A549 (cell line): ENCODE results near the gene CEP162. TPM values are rescaled to one million over a fixed set of nuclear protein-coding genes. Genes with fewer than 3 reads are reported as not detected.

ENCODE experiments used
- ATAC-seq, 2 experiments: fragments of 200-7000 bp in 1 of 2; fragments of >200 bp in 1 of 2; cut with Nextera tagmentation in 1 of 2; cut with Tn5 transposase in 1 of 2; 3 replicates each; pipeline versions ENCODE4 v1.8.0 to v1.9.1; 2018 to 2020; ENCODE audit warnings: mild to moderate bottlenecking in 1 of 2, moderate library complexity in 1 of 2
- CTCF ChIA-PET: fragments of 300-600 bp; sonication (Branson Sonifier 250); formaldehyde crosslinking; extraction: SDS; loops from one replicate; lab custom pipeline; 2021; ENCODE audit warnings: antibody characterized with exemption, inconsistent platforms; lab: Yijun Ruan, JAX
- POLR2A ChIA-PET: fragments of 350-600 bp; formaldehyde crosslinking; extraction: SDS; loops from one replicate; lab custom pipeline; 2021; ENCODE audit warnings: antibody characterized with exemption, inconsistent platforms; lab: Yijun Ruan, JAX
- DNase-seq, 2 experiments: peaks; one replicate each; pipeline versions ENCODE4 v3.0.0 to v3.0.0-alpha.2; 2011 to 2016; ENCODE audit warnings: low read depth in 1 of 2, low spot score in 1 of 2
- FAIRE-seq: peaks from 2 replicates; lab custom pipeline; 2011; peaks lifted over from hg19 to GRCh38; lab: Jason Lieb, UNC
- H3K27ac ChIP-seq, 2 experiments: fragments of >200 bp; sonication (Bioruptor Twin); formaldehyde crosslinking; 3 replicates each; pipeline ENCODE4 v1.5.1; 2016 to 2017
- H3K4me1 ChIP-seq: fragments of >200 bp; sonication (Bioruptor Twin); formaldehyde crosslinking; 3 replicates; pipeline ENCODE4 v1.6.1; 2016
- H3K4me2 ChIP-seq: fragments of >200 bp; sonication (Bioruptor Twin); formaldehyde crosslinking; 3 replicates; pipeline ENCODE4 v1.6.1; 2016
- H3K4me3 ChIP-seq: fragments of >200 bp; sonication (Bioruptor Twin); formaldehyde crosslinking; 3 replicates; pipeline ENCODE4 v1.5.1; 2016
- H3K9me3 ChIP-seq: fragments of >200 bp; sonication (Bioruptor Twin); formaldehyde crosslinking; 3 replicates; pipeline ENCODE4 v1.6.1; 2016
- BHLHE40 ChIP-seq: IDR thresholded peaks from 2 replicates; pipeline ENCODE4 v1.6.1; 2012; ENCODE audit warnings: low read depth, low read length, inconsistent platforms
- CBX8 ChIP-seq: fragments of 200-600 bp; sonication (generic); IDR thresholded peaks from 2 replicates; pipeline ENCODE4 v1.6.1; 2016
- CEBPB ChIP-seq, 2 experiments: fragments of >200 bp in 1 of 2; sonication (Bioruptor Twin) in 1 of 2; formaldehyde crosslinking in 1 of 2; IDR thresholded peaks; 2 replicates each; pipeline ENCODE4 v1.6.1; 2012 to 2016
- EHF ChIP-seq: fragments of 250-450 bp; sonication (Bioruptor Pico); IDR thresholded peaks from 2 replicates; pipeline ENCODE4 v1.5.0; 2020; ENCODE audit warnings: mild to moderate bottlenecking
- ESRRA ChIP-seq: fragments of 150-350 bp; IDR thresholded peaks from 2 replicates; pipeline ENCODE4 v1.6.1; 2014; ENCODE audit warnings: mild to moderate bottlenecking, low read length, borderline replicate concordance
- FOSL2 ChIP-seq, 2 experiments: fragments of 450-650 bp in 1 of 2; fragments of >200 bp in 1 of 2; sonication (Bioruptor Twin) in 1 of 2; formaldehyde crosslinking; IDR thresholded peaks; 2 replicates each; pipeline versions ENCODE4 v1.5.0 to v1.6.1; 2016 to 2020; ENCODE audit warnings: mild to moderate bottlenecking in 1 of 2, moderate library complexity in 1 of 2
- HDAC2 ChIP-seq: fragments of 200-600 bp; sonication (generic); IDR thresholded peaks from 2 replicates; pipeline ENCODE4 v1.6.1; 2016
- HEYL ChIP-seq: fragments of 250-450 bp; sonication (Bioruptor Pico); IDR thresholded peaks from 2 replicates; pipeline ENCODE4 v1.8.0; 2021; ENCODE audit warnings: mild to moderate bottlenecking, moderate library complexity
- HOXB5 ChIP-seq: fragments of 250-450 bp; sonication (Bioruptor Pico); IDR thresholded peaks from 2 replicates; pipeline ENCODE4 v1.5.0; 2020; ENCODE audit warnings: mild to moderate bottlenecking, moderate library complexity
- JUN ChIP-seq, 2 experiments: fragments of >200 bp; sonication (Bioruptor Twin); formaldehyde crosslinking; IDR thresholded peaks; 2 replicates in 1 of 2; 3 replicates in 1 of 2; pipeline ENCODE4 v1.6.1; 2016 to 2017
- KDM5A ChIP-seq: fragments of 200-600 bp; sonication (generic); IDR thresholded peaks from 2 replicates; pipeline ENCODE4 v1.6.1; 2016; ENCODE audit warnings: antibody characterized with exemption, mild to moderate bottlenecking
- MAFK ChIP-seq: fragments of 450-650 bp; IDR thresholded peaks from 2 replicates; pipeline ENCODE4 v1.6.1; 2014; ENCODE audit not compliant: partially characterized antibody
- MYC ChIP-seq: IDR thresholded peaks from 2 replicates; pipeline ENCODE4 v1.6.1; 2012; ENCODE audit warnings: mild to moderate bottlenecking, inconsistent platforms, low read length, improper control_type of control experiment, borderline replicate concordance
- NPAS2 ChIP-seq: fragments of 250-450 bp; sonication (Bioruptor Pico); IDR thresholded peaks from 2 replicates; pipeline ENCODE4 v1.8.0; 2022; ENCODE audit warnings: mild to moderate bottlenecking, moderate library complexity, borderline replicate concordance
- PHF8 ChIP-seq: fragments of 200-600 bp; sonication (generic); IDR thresholded peaks from 2 replicates; pipeline ENCODE4 v1.6.1; 2016; ENCODE audit warnings: low read depth, mild to moderate bottlenecking, antibody characterized with exemption, moderate library complexity, borderline replicate concordance
- POLR2AphosphoS2 ChIP-seq: conservative IDR thresholded peaks from 2 replicates; pipeline ENCODE4 v1.6.1; 2012; ENCODE audit warnings: low read length, improper control_type of control experiment, inconsistent platforms
- RAD21 ChIP-seq, 2 experiments: fragments of >200 bp in 1 of 2; sonication (Bioruptor Twin) in 1 of 2; formaldehyde crosslinking in 1 of 2; IDR thresholded peaks in 1 of 2; conservative IDR thresholded peaks in 1 of 2; 2 replicates in 1 of 2; 3 replicates in 1 of 2; pipeline ENCODE4 v1.6.1; 2012 to 2018; ENCODE audit warnings: inconsistent platforms in 1 of 2
- RFX5 ChIP-seq: fragments of 450-650 bp; IDR thresholded peaks from 2 replicates; pipeline ENCODE4 v1.7.1; 2014; ENCODE audit warnings: antibody characterized with exemption, mild to moderate bottlenecking, moderate library complexity
- TP53 ChIP-seq: fragments of 250-450 bp; sonication (Bioruptor Pico); IDR thresholded peaks from 2 replicates; pipeline ENCODE4 v1.5.0; 2021; ENCODE audit warnings: mild to moderate bottlenecking, moderate library complexity
- ZFP36 ChIP-seq: fragments of 450-650 bp; IDR thresholded peaks from 2 replicates; pipeline ENCODE4 v1.6.1; 2014; ENCODE audit warnings: borderline replicate concordance; ENCODE audit not compliant: partially characterized antibody
- ZSCAN20 ChIP-seq: fragments of 250-450 bp; sonication (Bioruptor Pico); IDR thresholded peaks from 2 replicates; pipeline ENCODE4 v1.8.0; 2022; ENCODE audit warnings: mild to moderate bottlenecking, moderate library complexity
- WGBS: methylation state at CpG from one replicate; pipeline ENCODE4 v1.1.6; 2017; ENCODE audit errors: missing lambda C conversion rate; 5-methylcytosine and 5-hydroxymethylcytosine counted together
- polyA plus RNA-seq, 4 experiments: library from polyadenylated mRNA; depleted of rRNA in 3 of 4; stranded (reverse); fragments of >200 nt; fragmentation: RNase III in 1 of 4; extraction: RNeasy Plus Mini Kit Qiagen cat#74134 plus additional on column Dnase treatment in 1 of 4; gene quantifications; 2 replicates in 3 of 4; 3 replicates in 1 of 4; pipeline ENCODE4 v1.2.3, GENCODE V29; 2011 to 2017
- TF ChIP-seq, protein P1 (sequence below): IDR thresholded peaks from 2 replicates; pipeline ENCODE4 v1.6.1; 2012
- TF ChIP-seq, protein P2 (sequence below): fragments of 250-450 bp; sonication (Bioruptor Pico); IDR thresholded peaks from 2 replicates; pipeline ENCODE4 v1.5.0; 2021; ENCODE audit warnings: mild to moderate bottlenecking, moderate library complexity, borderline replicate concordance
- TF ChIP-seq, protein P3 (sequence below): IDR thresholded peaks from 2 replicates; pipeline ENCODE4 v1.6.1; 2012
- TF ChIP-seq, protein P4 (sequence below): fragments of >200 bp; sonication (Bioruptor Twin); formaldehyde crosslinking; IDR thresholded peaks from 3 replicates; pipeline ENCODE4 v1.6.1; 2016
- TF ChIP-seq, protein P5 (sequence below): fragments of >200 bp; sonication (Bioruptor Twin); formaldehyde crosslinking; IDR thresholded peaks from 3 replicates; pipeline ENCODE4 v1.5.1; 2016

CEP162 gene
- polyA plus RNA-seq, 2 of the 4 experiments (the other 2 are of a cell fraction), result 2.1 to 2.3 TPM

DNA sequence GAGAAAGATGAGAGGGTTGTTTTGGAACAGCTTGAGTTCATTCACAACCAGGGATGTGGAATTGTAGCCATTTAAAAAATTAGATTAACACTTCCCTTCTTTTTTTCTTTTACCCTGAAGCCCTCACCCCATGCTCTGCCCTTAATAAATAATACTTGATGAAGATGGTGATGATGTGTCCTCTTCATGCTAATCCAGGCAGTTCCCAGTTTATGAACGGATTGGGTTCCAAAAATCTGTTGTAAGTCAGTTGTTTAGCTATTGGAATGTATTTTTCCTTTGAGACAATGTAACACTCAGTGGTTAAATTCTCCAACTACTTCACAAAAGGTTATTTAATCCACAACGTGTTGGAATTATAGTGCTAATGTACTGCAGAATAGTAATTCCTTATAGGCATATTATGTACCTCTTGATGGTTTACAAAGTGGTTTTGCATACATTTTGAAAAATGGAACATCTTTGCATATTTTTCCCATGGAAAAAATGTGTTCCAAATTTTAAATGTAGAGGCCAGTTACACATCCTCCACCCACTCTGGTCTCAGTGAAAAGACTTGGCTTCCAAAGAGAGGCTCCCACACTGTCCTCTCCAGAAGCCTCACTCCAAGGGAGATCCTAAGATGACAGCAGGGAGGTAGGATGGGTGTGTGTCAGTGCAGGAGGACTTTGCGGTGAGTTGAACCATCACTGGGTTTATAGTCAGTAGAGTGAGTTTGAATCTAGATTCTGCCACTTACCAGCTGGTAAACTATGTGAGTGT, 45.8 kb upstream of the CEP162 start:
- H3K4me2 ChIP-seq, result no peak overlapping the region
- ChIA-PET CTCF (no interaction called here), POLR2A (no interaction called here)
- H3K4me3 ChIP-seq, result no peak overlapping the region
- no peaks in the 10 kb centered on the region for H3K4me1 ChIP-seq
- ATAC-seq (no peak), DNase-seq (no peak)
- 40% methylated on average over 3 of the region's 3 CpGs for WGBS
- no peak overlapping the region for H3K27ac ChIP-seq
- no peak for TF ChIP-seq MYC
- no peak for TF ChIP-seq TP53
- no peak for TF ChIP-seq HDAC2
- TF ChIP-seq, protein P1, sequence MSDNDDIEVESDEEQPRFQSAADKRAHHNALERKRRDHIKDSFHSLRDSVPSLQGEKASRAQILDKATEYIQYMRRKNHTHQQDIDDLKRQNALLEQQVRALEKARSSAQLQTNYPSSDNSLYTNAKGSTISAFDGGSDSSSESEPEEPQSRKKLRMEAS, result no peak
- TF ChIP-seq NPAS2 (CRISPR knock-in tag), result no peak
- TF ChIP-seq CBX8, result no peak
- TF ChIP-seq BHLHE40, result no peak
- no peak for TF ChIP-seq ZSCAN20 (CRISPR knock-in tag)
- no peak for TF ChIP-seq KDM5A
- TF ChIP-seq, protein P2, sequence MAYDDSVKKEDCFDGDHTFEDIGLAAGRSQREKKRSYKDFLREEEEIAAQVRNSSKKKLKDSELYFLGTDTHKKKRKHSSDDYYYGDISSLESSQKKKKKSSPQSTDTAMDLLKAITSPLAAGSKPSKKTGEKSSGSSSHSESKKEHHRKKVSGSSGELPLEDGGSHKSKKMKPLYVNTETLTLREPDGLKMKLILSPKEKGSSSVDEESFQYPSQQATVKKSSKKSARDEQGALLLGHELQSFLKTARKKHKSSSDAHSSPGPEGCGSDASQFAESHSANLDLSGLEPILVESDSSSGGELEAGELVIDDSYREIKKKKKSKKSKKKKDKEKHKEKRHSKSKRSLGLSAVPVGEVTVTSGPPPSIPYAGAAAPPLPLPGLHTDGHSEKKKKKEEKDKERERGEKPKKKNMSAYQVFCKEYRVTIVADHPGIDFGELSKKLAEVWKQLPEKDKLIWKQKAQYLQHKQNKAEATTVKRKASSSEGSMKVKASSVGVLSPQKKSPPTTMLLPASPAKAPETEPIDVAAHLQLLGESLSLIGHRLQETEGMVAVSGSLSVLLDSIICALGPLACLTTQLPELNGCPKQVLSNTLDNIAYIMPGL, result no peak
- TF ChIP-seq, all 56 proteins: peak for 0
- no peak for FAIRE-seq
- no peaks in the 10 kb centered on the region for H3K9me3 ChIP-seq

DNA sequence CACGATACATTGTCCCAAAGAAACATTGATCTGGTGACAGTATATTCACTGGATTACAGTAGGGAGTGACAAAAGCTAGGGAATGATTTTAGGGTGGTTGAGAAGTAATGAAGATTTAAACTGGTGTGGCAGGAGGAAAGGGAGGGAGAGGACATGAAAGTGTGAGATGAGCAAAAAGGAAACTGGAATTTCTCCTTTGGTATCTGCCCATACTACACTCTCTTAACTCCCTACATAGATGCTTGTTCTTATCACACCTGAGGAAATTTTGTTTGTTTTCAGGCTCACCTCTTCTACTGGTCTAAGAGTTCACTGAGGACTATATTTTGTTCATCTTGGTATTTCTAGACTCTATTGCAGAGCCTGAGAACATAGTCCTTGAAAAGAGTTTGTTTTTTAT, 44.9 kb upstream of the CEP162 start:
- CTCF ChIA-PET, result interaction anchor here (0.5 kb wide), 1 partner anchor 559 kb away, joined by 4 read pairs; no protein-coding TSS in a partner anchor
- ATAC-seq (no peak), FAIRE-seq (no peak)
- POLR2A ChIA-PET, result no interaction called here
- H3K27ac ChIP-seq, result no peak overlapping the region
- H3K4me3 ChIP-seq, result no peak overlapping the region
- no peak overlapping the region for H3K4me2 ChIP-seq
- H3K9me3 ChIP-seq, result no peaks in the 10 kb centered on the region
- 40% methylated on average over 1 of the region's 1 CpG for WGBS
- no peak for TF ChIP-seq MAFK
- no peak for TF ChIP-seq HOXB5 (CRISPR knock-in tag)
- no peak for TF ChIP-seq HEYL
- TF ChIP-seq JUN (IDR thresholded peaks at IDR 0.05), result no peak
- TF ChIP-seq, protein P3, sequence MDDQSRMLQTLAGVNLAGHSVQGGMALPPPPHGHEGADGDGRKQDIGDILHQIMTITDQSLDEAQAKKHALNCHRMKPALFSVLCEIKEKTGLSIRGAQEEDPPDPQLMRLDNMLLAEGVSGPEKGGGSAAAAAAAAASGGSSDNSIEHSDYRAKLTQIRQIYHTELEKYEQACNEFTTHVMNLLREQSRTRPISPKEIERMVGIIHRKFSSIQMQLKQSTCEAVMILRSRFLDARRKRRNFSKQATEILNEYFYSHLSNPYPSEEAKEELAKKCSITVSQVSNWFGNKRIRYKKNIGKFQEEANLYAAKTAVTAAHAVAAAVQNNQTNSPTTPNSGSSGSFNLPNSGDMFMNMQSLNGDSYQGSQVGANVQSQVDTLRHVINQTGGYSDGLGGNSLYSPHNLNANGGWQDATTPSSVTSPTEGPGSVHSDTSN, result no peak
- TF ChIP-seq ESRRA, result no peak
- no peak for TF ChIP-seq RFX5
- no peak for TF ChIP-seq EHF
- no peak for TF ChIP-seq TP53
- TF ChIP-seq CEBPB (IDR thresholded peaks at IDR 0.05), result no peak
- TF ChIP-seq, all 56 proteins: peak for 0
- no peaks in the 10 kb centered on the region for H3K4me1 ChIP-seq
- no peak for DNase-seq

DNA sequence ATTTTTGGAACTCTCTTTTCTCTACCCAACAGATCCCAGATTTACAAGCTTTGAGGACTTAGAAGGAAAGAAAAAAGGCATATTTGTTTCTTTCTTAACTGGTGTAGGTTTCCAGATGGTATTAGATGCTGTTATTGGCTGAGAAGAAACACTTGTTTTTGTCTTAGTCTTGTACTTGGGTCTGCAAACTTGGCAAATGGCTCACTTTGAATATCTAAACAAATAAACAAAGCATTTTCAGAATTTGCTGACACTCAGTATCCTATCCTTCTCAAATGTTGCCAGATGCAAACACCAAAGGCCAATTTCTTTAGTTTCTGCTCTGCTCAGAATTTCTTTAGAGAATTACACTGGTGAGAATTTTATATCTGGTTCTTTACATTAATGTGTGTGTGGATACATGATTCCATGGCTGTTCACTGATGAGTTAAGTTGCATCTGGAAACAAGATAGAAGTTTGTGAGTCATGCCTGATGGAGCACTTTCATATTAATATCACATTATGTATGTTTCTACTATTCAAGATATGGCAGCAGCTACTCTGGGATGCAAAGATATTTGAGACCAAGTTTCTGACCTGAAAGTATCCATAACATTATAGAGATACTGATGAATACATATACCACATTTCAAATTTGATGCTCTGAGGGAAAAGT, 43.7 kb upstream of the CEP162 start:
- no peak for FAIRE-seq
- TF ChIP-seq POLR2AphosphoS2, result no peak
- TF ChIP-seq PHF8, result no peak
- TF ChIP-seq, protein P4, sequence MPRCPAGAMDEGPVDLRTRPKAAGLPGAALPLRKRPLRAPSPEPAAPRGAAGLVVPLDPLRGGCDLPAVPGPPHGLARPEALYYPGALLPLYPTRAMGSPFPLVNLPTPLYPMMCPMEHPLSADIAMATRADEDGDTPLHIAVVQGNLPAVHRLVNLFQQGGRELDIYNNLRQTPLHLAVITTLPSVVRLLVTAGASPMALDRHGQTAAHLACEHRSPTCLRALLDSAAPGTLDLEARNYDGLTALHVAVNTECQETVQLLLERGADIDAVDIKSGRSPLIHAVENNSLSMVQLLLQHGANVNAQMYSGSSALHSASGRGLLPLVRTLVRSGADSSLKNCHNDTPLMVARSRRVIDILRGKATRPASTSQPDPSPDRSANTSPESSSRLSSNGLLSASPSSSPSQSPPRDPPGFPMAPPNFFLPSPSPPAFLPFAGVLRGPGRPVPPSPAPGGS, result no peak
- no peak for TF ChIP-seq HOXB5 (CRISPR knock-in tag)
- TF ChIP-seq RAD21 (conservative IDR thresholded peaks at IDR 0.05 in 1 of 2, IDR thresholded peaks at IDR 0.05 in 1 of 2), result no peak
- no peak for TF ChIP-seq FOSL2 (IDR thresholded peaks at IDR 0.05)
- TF ChIP-seq FOSL2 (CRISPR knock-in tag; IDR thresholded peaks at IDR 0.05), result no peak
- no peak for TF ChIP-seq ZFP36
- TF ChIP-seq, protein P5, sequence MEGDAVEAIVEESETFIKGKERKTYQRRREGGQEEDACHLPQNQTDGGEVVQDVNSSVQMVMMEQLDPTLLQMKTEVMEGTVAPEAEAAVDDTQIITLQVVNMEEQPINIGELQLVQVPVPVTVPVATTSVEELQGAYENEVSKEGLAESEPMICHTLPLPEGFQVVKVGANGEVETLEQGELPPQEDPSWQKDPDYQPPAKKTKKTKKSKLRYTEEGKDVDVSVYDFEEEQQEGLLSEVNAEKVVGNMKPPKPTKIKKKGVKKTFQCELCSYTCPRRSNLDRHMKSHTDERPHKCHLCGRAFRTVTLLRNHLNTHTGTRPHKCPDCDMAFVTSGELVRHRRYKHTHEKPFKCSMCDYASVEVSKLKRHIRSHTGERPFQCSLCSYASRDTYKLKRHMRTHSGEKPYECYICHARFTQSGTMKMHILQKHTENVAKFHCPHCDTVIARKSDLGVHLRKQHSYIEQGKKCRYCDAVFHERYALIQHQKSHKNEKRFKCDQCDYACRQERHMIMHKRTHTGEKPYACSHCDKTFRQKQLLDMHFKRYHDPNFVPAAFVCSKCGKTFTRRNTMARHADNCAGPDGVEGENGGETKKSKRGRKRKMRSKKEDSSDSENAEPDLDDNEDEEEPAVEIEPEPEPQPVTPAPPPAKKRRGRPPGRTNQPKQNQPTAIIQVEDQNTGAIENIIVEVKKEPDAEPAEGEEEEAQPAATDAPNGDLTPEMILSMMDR, result no peak
- TF ChIP-seq, all 56 proteins: peak for 0
- H3K4me2 ChIP-seq, result no peak overlapping the region

More for the DNA sequence above, 43.7 kb upstream of the CEP162 start:
- ATAC-seq (no peak), DNase-seq (no peak)
- ChIA-PET CTCF (no interaction called here), POLR2A (no interaction called here)
- Histone ChIP-seq H3K4me3 (no peak overlapping the region), H3K4me1 (no peaks in the 10 kb centered on the region), H3K27ac (no peak overlapping the region), H3K9me3 (no peaks in the 10 kb centered on the region)
